Measurements from ENCODE around the gene ZFC3H1. TPM values are rescaled to one million over a fixed set of nuclear protein-coding genes. Genes with fewer than 3 reads are reported as not detected.
A peak's percentile ranks its signal among the peaks of the same experiment; 100 is the strongest.

The ZFC3H1 gene
- total and polyA plus RNA-seq, 9 of the 15 experiments (the other 6 are each of a cell fraction or from before 2014, with no cell fraction given): 14.8 to 80.5 (median 22.1) TPM

- no peak for TF ChIP-seq ZNF449 (CRISPR knock-in tag; IDR thresholded peaks at IDR 0.05)
- peak; percentile 78 for TF ChIP-seq POLR2B (IDR thresholded peaks at IDR 0.05; ENCODE audit: low read depth, partially characterized antibody)
- no peak for TF ChIP-seq TEAD2 (tag; IDR thresholded peaks at IDR 0.05)
- TF ChIP-seq RBM34 (IDR thresholded peaks at IDR 0.05; ENCODE audit: borderline replicate concordance, insufficient read depth, low read length): peak; percentile 66; the same call in 1 of the 2 replicates
- TF ChIP-seq, protein P1, sequence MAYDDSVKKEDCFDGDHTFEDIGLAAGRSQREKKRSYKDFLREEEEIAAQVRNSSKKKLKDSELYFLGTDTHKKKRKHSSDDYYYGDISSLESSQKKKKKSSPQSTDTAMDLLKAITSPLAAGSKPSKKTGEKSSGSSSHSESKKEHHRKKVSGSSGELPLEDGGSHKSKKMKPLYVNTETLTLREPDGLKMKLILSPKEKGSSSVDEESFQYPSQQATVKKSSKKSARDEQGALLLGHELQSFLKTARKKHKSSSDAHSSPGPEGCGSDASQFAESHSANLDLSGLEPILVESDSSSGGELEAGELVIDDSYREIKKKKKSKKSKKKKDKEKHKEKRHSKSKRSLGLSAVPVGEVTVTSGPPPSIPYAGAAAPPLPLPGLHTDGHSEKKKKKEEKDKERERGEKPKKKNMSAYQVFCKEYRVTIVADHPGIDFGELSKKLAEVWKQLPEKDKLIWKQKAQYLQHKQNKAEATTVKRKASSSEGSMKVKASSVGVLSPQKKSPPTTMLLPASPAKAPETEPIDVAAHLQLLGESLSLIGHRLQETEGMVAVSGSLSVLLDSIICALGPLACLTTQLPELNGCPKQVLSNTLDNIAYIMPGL (CRISPR knock-in tag; IDR thresholded peaks at IDR 0.05): peak; percentile 36; the same call in 1 of the 2 replicates
- peak; percentile 97 for TF ChIP-seq POLR2G (IDR thresholded peaks at IDR 0.05; ENCODE audit: low read depth, low read length)
- no peak; the same call in 1 of the 2 replicates for TF ChIP-seq HEY1 (CRISPR knock-in tag; IDR thresholded peaks at IDR 0.05; ENCODE audit: borderline replicate concordance)
- peak; percentile 94 to 95 for TF ChIP-seq NRF1 (conservative IDR thresholded peaks at IDR 0.05 in 1 of 2, IDR thresholded peaks at IDR 0.05 in 1 of 2)
- 0 out of 2 replicates have a peak, but pooled peaks have one; percentile 59 for TF ChIP-seq HDAC8 (tag; IDR thresholded peaks at IDR 0.05)
- peak; percentile 53 for TF ChIP-seq PHF20 (IDR thresholded peaks at IDR 0.05; ENCODE audit: partially characterized antibody)
- TF ChIP-seq SOX6 (IDR thresholded peaks at IDR 0.05): no peak
- peak; percentile 5; the same call in 1 of the 2 replicates for TF ChIP-seq EP300 (IDR thresholded peaks at IDR 0.05; ENCODE audit: low read length)
- peak; percentile 94 for TF ChIP-seq KDM5B (IDR thresholded peaks at IDR 0.05; ENCODE audit: insufficient replicate concordance, low read depth, low read length)
- no peak for TF ChIP-seq TEAD4 (IDR thresholded peaks at IDR 0.05; ENCODE audit: low read length)
- TF ChIP-seq TEAD4 (CRISPR knock-in tag; IDR thresholded peaks at IDR 0.05; ENCODE audit: borderline replicate concordance): no peak
- TF ChIP-seq, protein P2, sequence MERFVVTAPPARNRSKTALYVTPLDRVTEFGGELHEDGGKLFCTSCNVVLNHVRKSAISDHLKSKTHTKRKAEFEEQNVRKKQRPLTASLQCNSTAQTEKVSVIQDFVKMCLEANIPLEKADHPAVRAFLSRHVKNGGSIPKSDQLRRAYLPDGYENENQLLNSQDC (CRISPR knock-in tag; IDR thresholded peaks at IDR 0.05): no peak
- TF ChIP-seq, protein P3, sequence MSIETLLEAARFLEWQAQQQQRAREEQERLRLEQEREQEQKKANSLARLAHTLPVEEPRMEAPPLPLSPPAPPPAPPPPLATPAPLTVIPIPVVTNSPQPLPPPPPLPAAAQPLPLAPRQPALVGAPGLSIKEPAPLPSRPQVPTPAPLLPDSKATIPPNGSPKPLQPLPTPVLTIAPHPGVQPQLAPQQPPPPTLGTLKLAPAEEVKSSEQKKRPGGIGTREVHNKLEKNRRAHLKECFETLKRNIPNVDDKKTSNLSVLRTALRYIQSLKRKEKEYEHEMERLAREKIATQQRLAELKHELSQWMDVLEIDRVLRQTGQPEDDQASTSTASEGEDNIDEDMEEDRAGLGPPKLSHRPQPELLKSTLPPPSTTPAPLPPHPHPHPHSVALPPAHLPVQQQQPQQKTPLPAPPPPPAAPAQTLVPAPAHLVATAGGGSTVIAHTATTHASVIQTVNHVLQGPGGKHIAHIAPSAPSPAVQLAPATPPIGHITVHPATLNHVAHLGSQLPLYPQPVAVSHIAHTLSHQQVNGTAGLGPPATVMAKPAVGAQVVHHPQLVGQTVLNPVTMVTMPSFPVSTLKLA (conservative IDR thresholded peaks at IDR 0.05): peak; percentile 68 to 78
- TF ChIP-seq SNIP1 (IDR thresholded peaks at IDR 0.05; ENCODE audit: low read depth): no peak
- TF ChIP-seq MEIS2 (IDR thresholded peaks at IDR 0.05; ENCODE audit: partially characterized antibody): peak; percentile 44
- TF ChIP-seq CBFA2T2 (conservative IDR thresholded peaks at IDR 0.05): peak; percentile 18; the same call in 1 of the 2 replicates
- 0 out of 2 replicates have a peak, but pooled peaks have one; percentile 44 for TF ChIP-seq CREB1 (IDR thresholded peaks at IDR 0.05)
- TF ChIP-seq CREB1 (CRISPR knock-in tag; IDR thresholded peaks at IDR 0.05): no peak
Observed at GRCh38 chr12:71685914-71686657, 22.4 kb upstream of the ZFC3H1 start, which contains the start of gene TMEM19 (continued).

Data from K562 (cell line).